Esophagus squamous epithelium (tissue), 4 donors: Measurements from ENCODE around the gene MKNK1.

Experiments used
- CTCF ChIP-seq, 6 experiments: fragments of 450-650 bp in 4 of 6; fragments of 200-600 bp in 2 of 6; sonication (generic) in 2 of 6; IDR thresholded peaks; one replicate each; pipeline ENCODE4 v1.5.1; 2016 to 2019; ENCODE audit warnings: antibody characterized with exemption in 6 of 6, mild to moderate bottlenecking in 4 of 6, moderate library complexity in 4 of 6
- POLR2A ChIP-seq, 4 donors: fragments of 450-650 bp; IDR thresholded peaks; one replicate each; pipeline ENCODE4 v1.6.1; 2017; ENCODE audit warnings: antibody characterized with exemption in 4 of 4, mild to moderate bottlenecking in 4 of 4, moderate library complexity in 3 of 4

GRCh38 chr1:46639547-46639946 is 35.5 kb upstream of the MKNK1 start:
- no peak for TF ChIP-seq CTCF (IDR thresholded peaks at IDR 0.05)
- TF ChIP-seq POLR2A (IDR thresholded peaks at IDR 0.05): no peak
